UCSD-AML1 (cell line): Measurements from ENCODE around the gene ERCC6.

Experiments
- DNase-seq: peaks from one replicate; lab custom pipeline; 2025; ENCODE audit not compliant: unreplicated experiment; lab: John Stamatoyannopoulos, UW

The ERCC6 gene

GRCh38 chr10:49512121-49512809 lies 26.7 kb downstream of the ERCC6 start:
- DNase-seq: no peak

- DNase-seq: no peak
Measured at GRCh38 chr10:49509771-49510303, 29.1 kb downstream of the ERCC6 start.

DNA sequence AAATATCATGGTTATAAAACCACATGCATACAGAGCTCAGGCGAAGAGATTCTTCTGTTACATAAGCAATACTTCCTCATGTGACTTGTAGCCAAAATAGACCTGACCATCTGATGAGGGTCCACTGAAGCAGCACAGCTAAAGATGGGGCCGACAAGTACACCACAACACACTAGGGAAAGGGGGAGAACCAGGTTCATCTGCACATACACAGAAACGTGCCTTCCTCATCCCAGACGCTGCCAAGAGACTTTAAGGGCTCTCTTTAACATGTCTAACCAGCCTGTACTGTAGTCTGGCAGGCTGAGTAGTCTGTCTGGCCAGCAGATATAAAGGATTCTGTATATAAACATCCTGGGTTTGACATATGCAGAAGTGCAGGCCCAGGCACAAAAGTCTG lies 30.3 kb downstream of the ERCC6 start:
- no peak for DNase-seq

- DNase-seq: no peak
Measured at GRCh38 chr10:49508249-49508648, 30.7 kb downstream of the ERCC6 start.

GRCh38 chr10:49505589-49505988 lies 33.3 kb downstream of the ERCC6 start:
- DNase-seq: no peak

GRCh38 chr10:49505076-49505475 lies 33.8 kb downstream of the ERCC6 start:
- DNase-seq: no peak

- DNase-seq: no peak
Measured at GRCh38 chr10:49504528-49504927, 34.4 kb downstream of the ERCC6 start.

- no peak for DNase-seq
Measured at GRCh38 chr10:49502358-49502757, 36.6 kb downstream of the ERCC6 start.

GRCh38 chr10:49500412-49500811 lies 38.5 kb downstream of the ERCC6 start:
- no peak for DNase-seq

- no peak for DNase-seq
Measured at GRCh38 chr10:49499305-49499851, 39.5 kb downstream of the ERCC6 start.

DNA sequence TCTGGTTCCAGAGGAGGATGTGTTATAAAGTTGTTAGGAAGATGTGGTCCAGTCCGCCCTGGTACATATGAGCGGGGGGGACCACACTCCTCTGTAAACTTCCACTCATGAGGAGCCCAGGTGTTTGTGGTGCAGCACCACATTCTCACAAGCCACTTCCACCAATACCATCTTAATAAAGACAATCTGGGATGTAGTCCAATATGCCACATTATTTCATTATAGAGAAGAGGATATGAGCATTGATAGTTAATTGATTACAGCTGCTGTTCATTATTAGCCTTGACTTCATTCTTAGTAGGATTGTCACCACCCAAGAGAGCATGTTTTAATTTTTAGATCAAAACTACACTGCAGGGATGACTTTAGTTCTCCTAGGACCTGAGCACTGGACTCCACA lies 40.5 kb downstream of the ERCC6 start:
- no peak for DNase-seq

- no peak for DNase-seq
Measured at GRCh38 chr10:49497358-49497757, 41.6 kb downstream of the ERCC6 start.

- DNase-seq: no peak
Measured at GRCh38 chr10:49488056-49488717, 50.7 kb downstream of the ERCC6 start.

- DNase-seq: no peak
Measured at GRCh38 chr10:49486738-49487137, 52.2 kb downstream of the ERCC6 start.

GRCh38 chr10:49486009-49486408 lies 52.9 kb downstream of the ERCC6 start:
- DNase-seq: no peak

DNA sequence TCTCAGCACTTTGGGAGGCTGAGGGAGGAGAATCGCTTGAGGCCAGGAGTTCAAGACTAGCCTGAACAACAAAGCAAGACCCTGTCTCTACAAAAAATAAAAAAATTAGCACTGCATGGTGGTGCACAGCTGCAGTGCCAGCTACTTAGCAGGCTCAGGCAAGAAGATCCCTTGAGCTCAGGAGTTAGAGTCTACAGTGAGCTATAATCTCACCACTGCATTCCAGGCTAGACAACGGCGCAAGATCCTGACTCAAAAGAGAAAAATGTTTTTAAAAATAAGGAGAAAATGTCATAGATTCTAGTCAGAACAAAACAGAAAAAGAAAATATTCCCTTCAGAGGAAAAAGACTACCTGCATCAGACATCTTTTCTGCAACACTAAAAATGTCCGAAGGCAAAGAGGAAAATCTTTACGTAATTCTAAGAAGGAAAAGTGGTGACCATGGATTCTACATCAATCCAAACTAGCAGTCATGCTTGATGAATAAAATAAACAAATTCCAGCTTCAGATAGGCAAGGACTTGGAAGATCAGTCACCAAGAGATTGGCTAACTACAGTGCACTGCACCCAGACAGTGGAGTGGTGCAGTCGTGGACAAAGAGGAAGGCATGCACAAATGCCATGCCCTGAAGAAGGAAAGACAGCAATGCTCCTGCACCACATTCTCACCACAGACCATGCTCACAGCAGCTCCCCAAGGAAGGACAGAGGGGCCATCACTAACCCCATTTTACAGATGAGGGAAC lies 54.3 kb downstream of the ERCC6 start:
- no peak for DNase-seq

DNA sequence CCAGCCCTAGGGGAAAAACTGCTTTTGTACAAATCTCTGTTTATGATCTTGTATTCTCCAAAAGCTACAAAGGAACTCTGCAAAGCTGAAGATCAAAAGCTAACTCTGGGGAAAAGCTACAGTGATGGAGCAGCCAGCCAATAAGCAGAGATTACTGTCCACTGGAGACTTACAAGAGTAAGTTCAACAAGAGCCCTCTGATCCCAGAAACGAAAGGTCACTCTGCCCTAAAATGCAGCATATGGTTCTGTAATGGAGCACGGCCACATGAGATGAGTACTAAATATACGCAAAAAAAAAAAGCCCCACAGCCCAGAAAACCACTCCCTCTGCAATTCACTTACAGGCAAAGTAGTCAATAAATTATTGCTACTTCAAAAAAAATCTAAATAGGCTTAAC lies 60.1 kb downstream of the ERCC6 start:
- DNase-seq: no peak

DNA sequence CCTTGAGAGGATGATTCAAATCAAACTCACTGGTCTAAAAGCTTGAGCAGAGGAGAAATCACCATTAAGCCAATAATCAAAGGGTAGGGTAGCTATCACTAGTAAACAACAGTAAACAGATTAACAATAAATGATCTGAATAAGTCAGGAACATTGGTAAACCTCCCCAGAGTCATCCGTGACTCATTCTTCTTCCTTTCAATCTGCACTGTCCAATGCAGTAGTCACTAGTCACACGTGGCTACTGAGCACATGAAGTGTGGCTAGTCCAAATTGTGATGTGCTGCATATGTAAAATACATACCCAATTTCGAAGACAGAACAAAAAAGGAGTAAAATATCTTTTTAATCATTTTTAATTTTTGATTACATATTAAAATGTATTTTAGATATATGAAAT lies 64.0 kb downstream of the ERCC6 start:
- DNase-seq: no peak

GRCh38 chr10:49471532-49471931 lies 67.4 kb downstream of the ERCC6 start:
- no peak for DNase-seq

- no peak for DNase-seq
Measured at GRCh38 chr10:49465736-49466135, 73.2 kb downstream of the ERCC6 start.
